Mammary epithelial cell (primary cell): ENCODE data around the gene PAM16.
A peak's percentile ranks its signal among the peaks of the same experiment; 100 is the strongest.

Experiments
- CTCF ChIP-seq, 2 donors: IDR thresholded peaks in 1 of 2; conservative IDR thresholded peaks in 1 of 2; 2 replicates each; pipeline ENCODE4 v1.5.1; 2011 to 2012; ENCODE audit warnings: inconsistent platforms in 2 of 2, low read length in 2 of 2, mild to moderate bottlenecking in 2 of 2, control low read depth in 1 of 2, low read depth in 1 of 2; ENCODE audit not compliant: insufficient read depth in 1 of 2; ENCODE audit errors: extremely low read depth in 1 of 2
- EZH2 ChIP-seq: IDR thresholded peaks from 2 replicates; pipeline ENCODE4 v1.6.1; 2012; ENCODE audit warnings: low read length, inconsistent platforms, borderline replicate concordance

- TF ChIP-seq CTCF (conservative IDR thresholded peaks at IDR 0.05 in 1 of 2, IDR thresholded peaks at IDR 0.05 in 1 of 2; ENCODE audit: extremely low read depth in 1 of 2, insufficient read depth in 1 of 2, low read depth in 1 of 2, low read length in 2 of 2), result peak in 1 of 2 donors; percentile 19
- no peak for TF ChIP-seq EZH2
These were observed at the start of gene PAM16 for GRCh38 chr16:4350787-4351659.
